Stimulated activated CD8-positive, alpha-beta memory T cell treated with anti-CD3 and anti-CD28 coated beads, Interleukin-7, amount 100 ng/mL, for 48 hours (primary cell): ENCODE results near the gene DNASE1L2.

Experiments used
- DNase-seq, 2 donors: peaks; one replicate each; pipeline ENCODE4 v3.0.0-alpha.2; 2020; ENCODE audit warnings: low read depth in 1 of 2; ENCODE audit errors: extremely low read depth in 1 of 2

The DNASE1L2 gene

DNA sequence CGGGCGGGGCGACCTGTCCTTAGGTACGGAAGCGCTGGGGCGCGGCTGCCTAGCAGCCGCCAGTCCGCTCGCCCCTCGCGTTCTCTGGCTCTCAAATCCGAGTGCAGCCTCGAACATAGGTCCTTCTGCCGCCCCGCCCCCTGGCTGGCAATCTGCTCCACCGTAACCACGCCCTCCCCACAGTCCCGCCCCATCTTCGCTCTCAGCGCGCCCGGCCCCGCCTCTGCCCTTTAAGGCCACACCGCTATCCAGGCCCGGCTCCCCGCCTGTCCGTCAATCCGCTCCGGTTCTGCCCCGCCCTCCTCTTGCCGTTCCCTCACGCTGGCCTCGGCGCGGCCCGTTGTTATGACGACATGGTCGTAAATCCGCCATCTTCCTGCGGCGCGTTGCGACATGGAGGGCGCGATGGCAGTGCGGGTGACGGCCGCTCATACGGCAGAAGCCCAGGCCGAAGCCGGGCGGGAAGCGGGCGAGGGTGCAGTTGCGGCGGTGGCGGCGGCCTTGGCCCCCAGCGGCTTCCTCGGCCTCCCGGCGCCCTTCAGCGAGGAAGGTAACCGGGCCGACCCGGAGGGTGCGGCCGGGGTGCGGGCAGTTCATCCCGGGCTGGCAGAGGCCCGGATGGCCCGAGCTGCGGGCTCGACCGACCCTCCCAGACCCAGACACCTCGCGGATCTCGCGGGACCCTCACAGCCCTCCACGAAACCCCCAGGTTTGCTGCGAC lies 12.9 kb upstream of the DNASE1L2 start, which contains the start of gene E4F1:
TSS of gene E4F1 (plus strand) at position 371 of the 721 bp plus-strand sequence. CDS start at position 394, 23 bp downstream.
- peak; percentile 99 to 100 for DNase-seq

DNA sequence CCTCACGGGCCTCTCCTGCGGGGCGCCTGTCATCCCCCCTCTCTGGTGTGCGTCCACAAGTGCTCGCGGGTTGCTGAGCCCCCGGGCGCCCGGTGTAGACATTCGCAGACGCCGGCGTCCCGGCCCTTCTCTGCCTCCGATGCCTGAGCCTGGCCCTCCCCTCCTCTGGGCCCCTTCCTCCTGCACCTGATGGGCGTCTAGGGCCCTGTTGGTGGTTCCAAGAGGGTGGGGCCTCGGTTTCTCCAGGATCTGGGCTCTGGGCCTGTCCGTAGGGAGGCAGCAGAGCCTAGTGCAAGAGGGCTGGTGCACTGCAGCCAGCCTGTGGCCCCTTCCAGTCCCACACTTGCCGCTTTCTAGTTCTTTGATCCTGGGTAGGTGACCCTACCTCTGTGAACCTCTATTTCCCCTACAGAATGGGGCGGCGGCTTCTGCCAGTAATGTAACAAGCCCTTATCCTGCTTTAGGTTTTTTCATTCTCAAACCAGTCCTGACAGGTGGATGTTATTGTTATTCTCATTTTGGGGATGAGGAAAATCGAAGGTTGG lies 12.2 kb upstream of the DNASE1L2 start:
- DNase-seq: no peak

DNA sequence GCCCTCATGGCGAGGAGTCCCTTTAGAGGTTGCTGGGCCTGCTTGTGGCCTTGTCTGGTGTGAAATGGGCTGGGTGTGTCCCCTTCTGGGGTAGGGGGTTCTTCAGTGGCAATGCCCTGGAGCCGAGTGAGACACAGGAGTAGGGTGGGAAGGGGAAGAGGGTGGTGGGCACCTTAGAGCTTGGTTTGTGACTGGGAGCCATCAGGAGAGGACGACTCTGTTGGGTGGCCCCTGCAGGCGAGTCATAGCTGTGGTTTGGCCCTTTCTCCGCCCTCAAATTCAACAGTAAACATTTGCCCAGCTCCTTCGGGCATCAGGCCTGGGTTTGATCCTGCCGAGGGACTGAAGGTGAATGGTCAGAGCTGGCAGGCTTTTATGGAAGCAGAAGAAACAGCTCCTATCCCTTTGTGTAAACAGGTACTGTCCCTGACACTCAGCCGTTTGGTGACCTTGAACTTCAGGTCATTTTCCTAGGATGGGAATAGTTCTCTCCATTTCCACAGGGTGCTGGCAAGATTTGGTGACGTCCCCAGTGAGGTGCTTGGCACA lies 9.9 kb upstream of the DNASE1L2 start:
- no peak for DNase-seq

GRCh38 chr16:2226918-2227317 lies 9.3 kb upstream of the DNASE1L2 start:
- no peak for DNase-seq

- DNase-seq: no peak
Measured at GRCh38 chr16:2228161-2228824, 8.0 kb upstream of the DNASE1L2 start.

GRCh38 chr16:2229091-2229490 lies 7.2 kb upstream of the DNASE1L2 start:
- DNase-seq: no peak

- no peak for DNase-seq
Measured at GRCh38 chr16:2229632-2230250, 6.5 kb upstream of the DNASE1L2 start.

- DNase-seq: no peak
Measured at GRCh38 chr16:2230376-2230775, 5.9 kb upstream of the DNASE1L2 start.

GRCh38 chr16:2231016-2231931 lies 5.0 kb upstream of the DNASE1L2 start:
- no peak for DNase-seq

- no peak for DNase-seq
Measured at GRCh38 chr16:2232094-2232990, 3.9 kb upstream of the DNASE1L2 start.

- DNase-seq: no peak
Measured at GRCh38 chr16:2233046-2233775, 3.0 kb upstream of the DNASE1L2 start.

DNA sequence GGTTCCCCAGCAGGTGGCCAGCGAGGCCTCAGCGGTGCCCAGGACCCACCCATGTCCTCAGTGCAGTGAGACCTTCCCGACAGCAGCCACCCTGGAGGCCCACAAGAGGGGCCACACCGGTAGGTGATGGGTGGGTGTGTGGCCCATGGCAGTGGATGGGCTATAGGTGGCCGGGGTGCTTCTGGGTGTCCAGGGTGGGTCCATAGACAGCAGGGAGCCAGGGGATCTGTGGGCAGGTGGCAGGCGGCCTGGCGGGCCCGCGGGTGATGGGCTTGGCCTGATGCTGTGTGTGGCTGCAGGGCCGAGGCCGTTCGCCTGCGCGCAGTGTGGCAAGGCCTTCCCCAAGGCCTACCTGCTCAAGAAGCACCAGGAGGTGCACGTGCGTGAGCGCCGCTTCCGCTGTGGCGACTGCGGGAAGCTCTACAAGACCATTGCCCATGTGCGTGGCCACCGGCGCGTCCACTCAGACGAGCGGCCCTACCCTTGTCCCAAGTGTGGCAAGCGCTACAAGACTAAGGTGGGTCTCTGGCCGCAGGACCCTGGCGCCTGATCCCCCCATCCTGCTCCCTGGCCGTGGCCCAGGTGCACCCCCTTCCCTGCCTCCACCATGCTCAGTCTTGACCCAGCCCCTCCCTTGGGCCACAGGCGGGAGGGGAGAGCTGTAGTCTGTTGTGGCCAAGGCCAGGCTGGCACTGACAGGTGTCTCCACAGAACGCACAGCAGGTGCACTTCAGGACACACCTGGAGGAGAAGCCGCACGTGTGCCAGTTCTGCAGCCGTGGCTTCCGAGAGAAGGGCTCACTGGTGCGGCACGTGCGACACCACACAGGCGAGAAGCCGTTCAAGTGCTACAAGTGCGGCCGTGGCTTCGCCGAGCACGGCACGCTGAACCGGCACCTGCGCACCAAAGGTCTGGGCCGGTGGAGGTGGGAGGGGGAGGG lies 2.1 kb upstream of the DNASE1L2 start:
- DNase-seq: no peak

DNA sequence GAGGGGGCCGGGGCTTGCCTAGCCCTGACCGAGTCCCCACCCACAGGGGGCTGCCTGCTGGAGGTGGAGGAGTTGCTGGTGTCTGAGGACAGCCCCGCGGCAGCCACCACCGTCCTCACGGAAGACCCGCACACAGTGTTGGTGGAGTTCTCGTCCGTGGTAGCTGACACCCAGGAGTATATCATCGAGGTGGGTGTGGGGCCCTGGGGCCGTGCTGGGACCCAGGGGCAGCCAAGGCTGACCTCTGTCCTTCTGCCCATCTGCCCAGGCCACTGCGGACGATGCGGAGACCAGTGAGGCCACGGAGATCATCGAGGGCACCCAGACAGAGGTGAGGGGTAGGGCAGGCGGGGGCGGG lies 1.5 kb upstream of the DNASE1L2 start:
- no peak for DNase-seq

- DNase-seq: no peak
Measured at GRCh38 chr16:2235234-2235651, 1.0 kb upstream of the DNASE1L2 start.

DNA sequence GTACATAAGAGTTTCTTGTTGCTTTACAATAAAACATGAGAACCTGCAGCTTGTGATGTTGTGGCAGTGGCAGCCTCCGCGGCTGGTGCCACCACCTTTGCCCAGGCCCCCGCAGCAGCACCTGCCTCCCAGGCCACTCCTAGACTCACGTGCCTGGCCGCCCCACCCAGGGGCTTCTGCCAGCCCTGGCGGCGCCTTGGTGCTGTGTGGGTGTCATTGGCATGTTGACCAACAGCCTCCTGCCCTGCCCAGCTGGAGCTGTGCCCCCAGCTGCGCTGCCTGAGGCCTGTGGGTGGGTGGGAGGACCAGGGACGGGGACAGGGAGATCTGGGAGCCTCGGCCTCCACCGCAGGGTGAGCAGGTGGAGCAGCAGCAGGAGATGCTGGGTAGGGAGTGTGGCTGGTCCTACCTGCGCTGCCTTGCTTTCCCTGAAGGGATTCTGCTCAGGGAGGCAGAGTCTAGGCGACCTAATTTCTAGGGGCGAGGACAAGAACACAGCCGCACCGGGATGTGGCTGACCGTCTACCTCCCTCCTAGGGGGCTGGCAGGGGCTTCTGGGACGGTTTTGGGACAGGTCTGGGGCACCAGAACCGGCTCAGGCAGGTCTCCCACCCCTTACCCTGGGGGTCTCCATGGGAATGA lies 428 bp upstream of the DNASE1L2 start:
- DNase-seq: no peak

DNA sequence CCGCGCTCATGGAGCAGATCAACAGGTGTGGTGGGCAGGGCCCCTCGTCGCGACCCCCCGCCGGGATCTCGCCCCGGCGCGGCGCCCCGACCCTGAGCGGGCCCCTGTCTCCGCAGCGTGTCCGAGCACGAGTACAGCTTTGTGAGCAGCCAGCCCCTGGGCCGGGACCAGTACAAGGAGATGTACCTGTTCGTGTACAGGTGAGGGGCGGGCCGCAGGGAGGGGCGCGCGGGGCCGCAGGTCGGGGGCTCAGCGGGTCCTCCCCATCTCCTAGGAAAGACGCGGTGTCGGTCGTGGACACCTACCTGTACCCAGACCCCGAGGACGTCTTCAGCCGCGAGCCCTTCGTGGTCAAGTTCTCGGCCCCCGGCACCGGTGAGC lies 848 bp downstream of the DNASE1L2 start:
- no peak for DNase-seq

DNA sequence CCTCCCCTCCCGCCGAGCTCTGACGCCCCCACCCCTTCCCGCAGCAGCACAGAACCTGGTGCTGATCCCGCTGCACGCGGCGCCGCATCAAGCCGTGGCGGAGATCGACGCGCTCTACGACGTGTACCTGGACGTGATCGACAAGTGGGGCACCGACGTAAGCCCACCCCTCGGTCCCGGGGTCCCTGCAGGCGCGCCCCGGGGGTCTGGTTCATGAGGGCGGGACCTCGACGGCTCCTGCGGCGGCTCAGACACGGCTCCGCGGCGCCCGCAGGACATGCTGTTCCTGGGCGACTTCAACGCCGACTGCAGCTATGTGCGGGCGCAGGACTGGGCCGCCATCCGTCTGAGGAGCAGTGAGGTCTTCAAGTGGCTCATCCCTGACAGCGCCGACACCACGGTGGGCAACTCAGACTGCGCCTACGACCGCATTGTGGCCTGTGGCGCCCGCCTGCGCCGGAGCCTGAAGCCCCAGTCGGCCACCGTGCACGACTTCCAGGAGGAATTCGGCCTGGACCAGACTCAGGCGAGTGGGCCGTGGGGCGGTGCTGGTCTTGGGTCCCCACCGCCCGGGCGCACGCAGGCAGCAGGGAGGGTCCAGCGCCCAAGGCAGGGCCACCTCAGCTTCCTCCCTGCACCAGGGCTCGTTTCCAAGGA lies 1.4 kb downstream of the DNASE1L2 start:
- DNase-seq: no peak
